HL-60 (cell line): ENCODE data around the gene TIMP4.

Experiments used
- GABPA ChIP-seq: IDR thresholded peaks from 2 replicates; pipeline ENCODE4 v1.6.1; 2012; ENCODE audit warnings: low read depth
- POLR2AphosphoS5 ChIP-seq: IDR thresholded peaks from 2 replicates; pipeline ENCODE4 v1.6.1; 2012; ENCODE audit warnings: low read depth
- SPI1 ChIP-seq: IDR thresholded peaks from 2 replicates; pipeline ENCODE4 v1.6.1; 2012; ENCODE audit warnings: low read depth, mild to moderate bottlenecking, borderline replicate concordance
- TF ChIP-seq, protein P1 (sequence below): IDR thresholded peaks from 2 replicates; pipeline ENCODE4 v1.6.1; 2012; ENCODE audit warnings: low read depth; ENCODE audit not compliant: insufficient replicate concordance
- TF ChIP-seq, protein P2 (sequence below): IDR thresholded peaks from one replicate; pipeline ENCODE4 v1.5.1; 2011; ENCODE audit warnings: low read length, control low read depth, inconsistent platforms; ENCODE audit not compliant: insufficient read depth

- TF ChIP-seq, protein P1, sequence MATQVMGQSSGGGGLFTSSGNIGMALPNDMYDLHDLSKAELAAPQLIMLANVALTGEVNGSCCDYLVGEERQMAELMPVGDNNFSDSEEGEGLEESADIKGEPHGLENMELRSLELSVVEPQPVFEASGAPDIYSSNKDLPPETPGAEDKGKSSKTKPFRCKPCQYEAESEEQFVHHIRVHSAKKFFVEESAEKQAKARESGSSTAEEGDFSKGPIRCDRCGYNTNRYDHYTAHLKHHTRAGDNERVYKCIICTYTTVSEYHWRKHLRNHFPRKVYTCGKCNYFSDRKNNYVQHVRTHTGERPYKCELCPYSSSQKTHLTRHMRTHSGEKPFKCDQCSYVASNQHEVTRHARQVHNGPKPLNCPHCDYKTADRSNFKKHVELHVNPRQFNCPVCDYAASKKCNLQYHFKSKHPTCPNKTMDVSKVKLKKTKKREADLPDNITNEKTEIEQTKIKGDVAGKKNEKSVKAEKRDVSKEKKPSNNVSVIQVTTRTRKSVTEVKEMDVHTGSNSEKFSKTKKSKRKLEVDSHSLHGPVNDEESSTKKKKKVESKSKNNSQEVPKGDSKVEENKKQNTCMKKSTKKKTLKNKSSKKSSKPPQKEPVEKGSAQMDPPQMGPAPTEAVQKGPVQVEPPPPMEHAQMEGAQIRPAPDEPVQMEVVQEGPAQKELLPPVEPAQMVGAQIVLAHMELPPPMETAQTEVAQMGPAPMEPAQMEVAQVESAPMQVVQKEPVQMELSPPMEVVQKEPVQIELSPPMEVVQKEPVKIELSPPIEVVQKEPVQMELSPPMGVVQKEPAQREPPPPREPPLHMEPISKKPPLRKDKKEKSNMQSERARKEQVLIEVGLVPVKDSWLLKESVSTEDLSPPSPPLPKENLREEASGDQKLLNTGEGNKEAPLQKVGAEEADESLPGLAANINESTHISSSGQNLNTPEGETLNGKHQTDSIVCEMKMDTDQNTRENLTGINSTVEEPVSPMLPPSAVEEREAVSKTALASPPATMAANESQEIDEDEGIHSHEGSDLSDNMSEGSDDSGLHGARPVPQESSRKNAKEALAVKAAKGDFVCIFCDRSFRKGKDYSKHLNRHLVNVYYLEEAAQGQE, result no peak
- TF ChIP-seq, protein P2, sequence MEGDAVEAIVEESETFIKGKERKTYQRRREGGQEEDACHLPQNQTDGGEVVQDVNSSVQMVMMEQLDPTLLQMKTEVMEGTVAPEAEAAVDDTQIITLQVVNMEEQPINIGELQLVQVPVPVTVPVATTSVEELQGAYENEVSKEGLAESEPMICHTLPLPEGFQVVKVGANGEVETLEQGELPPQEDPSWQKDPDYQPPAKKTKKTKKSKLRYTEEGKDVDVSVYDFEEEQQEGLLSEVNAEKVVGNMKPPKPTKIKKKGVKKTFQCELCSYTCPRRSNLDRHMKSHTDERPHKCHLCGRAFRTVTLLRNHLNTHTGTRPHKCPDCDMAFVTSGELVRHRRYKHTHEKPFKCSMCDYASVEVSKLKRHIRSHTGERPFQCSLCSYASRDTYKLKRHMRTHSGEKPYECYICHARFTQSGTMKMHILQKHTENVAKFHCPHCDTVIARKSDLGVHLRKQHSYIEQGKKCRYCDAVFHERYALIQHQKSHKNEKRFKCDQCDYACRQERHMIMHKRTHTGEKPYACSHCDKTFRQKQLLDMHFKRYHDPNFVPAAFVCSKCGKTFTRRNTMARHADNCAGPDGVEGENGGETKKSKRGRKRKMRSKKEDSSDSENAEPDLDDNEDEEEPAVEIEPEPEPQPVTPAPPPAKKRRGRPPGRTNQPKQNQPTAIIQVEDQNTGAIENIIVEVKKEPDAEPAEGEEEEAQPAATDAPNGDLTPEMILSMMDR, result no peak
- TF ChIP-seq POLR2AphosphoS5, result no peak
- TF ChIP-seq SPI1, result no peak
- TF ChIP-seq GABPA, result no peak
These were observed 32.8 kb upstream of the TIMP4 start for GRCh38 chr3:12191559-12191958.
